K562 (cell line): ENCODE data around the gene RABGAP1L. TPM values are rescaled to one million over a fixed set of nuclear protein-coding genes. Genes with fewer than 3 reads are reported as not detected.

Experiments used
- CREB1 ChIP-seq, 2 experiments: sonication (generic) in 1 of 2; formaldehyde crosslinking in 1 of 2; IDR thresholded peaks; 2 replicates each; pipeline versions ENCODE4 v1.6.1 to v1.8.0; 2012 to 2022; ENCODE audit warnings: inconsistent platforms in 1 of 2, mild to moderate bottlenecking in 1 of 2, missing genetic modification reagents in 1 of 2, moderate library complexity in 1 of 2
- HMGN3 ChIP-seq: IDR thresholded peaks from 2 replicates; pipeline ENCODE4 v1.6.1; 2011; ENCODE audit warnings: borderline replicate concordance, low read depth, mild to moderate bottlenecking, mixed read lengths, low read length; ENCODE audit not compliant: insufficient read length; ENCODE audit errors: extremely low read depth
- HNRNPH1 ChIP-seq: fragments of 200-400 bp; formaldehyde crosslinking; optimal IDR thresholded peaks from 2 replicates; pipeline ENCODE3; 2017; ENCODE audit warnings: low read depth, mild to moderate bottlenecking, low read length, moderate library complexity
- HNRNPUL1 ChIP-seq: fragments of 200-400 bp; formaldehyde crosslinking; IDR thresholded peaks from 2 replicates; pipeline ENCODE4 v1.6.1; 2017; ENCODE audit warnings: low read length
- JUND ChIP-seq, 2 experiments: IDR thresholded peaks; 2 replicates in 1 of 2; 3 replicates in 1 of 2; pipeline ENCODE4 v1.6.1; 2011; ENCODE audit warnings: borderline replicate concordance in 2 of 2, low read depth in 2 of 2, low read length in 2 of 2, improper control_type of control experiment in 1 of 2, missing biosample characterization in 1 of 2, missing genetic modification characterization in 1 of 2, missing genetic modification reagents in 1 of 2
- L3MBTL2 ChIP-seq: fragments of 450-650 bp; IDR thresholded peaks from 2 replicates; pipeline ENCODE4 v1.6.1; 2016; ENCODE audit warnings: mild to moderate bottlenecking, moderate library complexity
- NCOA6 ChIP-seq: fragments of 450-650 bp; IDR thresholded peaks from 2 replicates; pipeline ENCODE4 v1.6.1; 2017; ENCODE audit warnings: mild to moderate bottlenecking
- NR3C1 ChIP-seq: sonication (generic); formaldehyde crosslinking; IDR thresholded peaks from 2 replicates; pipeline ENCODE4 v1.8.1; 2022; ENCODE audit warnings: missing genetic modification reagents
- POLR2AphosphoS5 ChIP-seq: IDR thresholded peaks from 2 replicates; pipeline ENCODE4 v1.6.1; 2011; ENCODE audit warnings: mild to moderate bottlenecking, low read depth, low read length, moderate library complexity; ENCODE audit not compliant: control insufficient read depth, insufficient read depth
- SMARCB1 ChIP-seq: IDR thresholded peaks from 2 replicates; pipeline ENCODE4 v1.6.1; 2011; ENCODE audit warnings: improper control_type of control experiment, low read depth; ENCODE audit not compliant: insufficient read length
- SUPT5H ChIP-seq: fragments of 450-650 bp; IDR thresholded peaks from 2 replicates; pipeline ENCODE4 v1.6.1; 2016
- U2AF2 ChIP-seq: fragments of 200-400 bp; formaldehyde crosslinking; optimal IDR thresholded peaks from 2 replicates; pipeline ENCODE3; 2017; ENCODE audit warnings: low read depth, mild to moderate bottlenecking, low read length
- ZNF197 ChIP-seq: fragments of 200-800 bp; sonication (Bioruptor generic); IDR thresholded peaks from 2 replicates; pipeline ENCODE4 v1.6.1; 2016; ENCODE audit warnings: low read depth, missing genetic modification characterization, missing compliant biosample characterization
- ZNF583 ChIP-seq: fragments of 250-450 bp; sonication (Bioruptor Pico); IDR thresholded peaks from 2 replicates; pipeline ENCODE4 v1.4.0; 2020
- polyA plus RNA-seq, 8 experiments: library from polyadenylated mRNA; depleted of rRNA in 4 of 8; stranded (reverse) in 5 of 8; unstranded in 3 of 8; fragments of >200 nt; fragmentation: Nextera tagmentation in 2 of 8; fragmentation: Illumina TruSeq in 1 of 8; extraction: Ambion mirVana in 2 of 8; extraction: Trizol in 1 of 8; gene quantifications; 2 replicates each; pipeline versions ENCODE4 v1.2.1 to v1.2.3, GENCODE V29; 2011 to 2014; ENCODE audit warnings: inconsistent platforms in 1 of 8, missing spikeins in 1 of 8
- total RNA-seq, 7 experiments: library from RNA; depleted of rRNA in 6 of 7; stranded (reverse); fragments of >200 nt in 6 of 7; fragmentation: Illumina TruSeq in 2 of 7; extraction: Trizol in 2 of 7; gene quantifications; 2 replicates each; pipeline versions ENCODE4 v1.2.1 to v1.2.3, GENCODE V29; 2011 to 2021; ENCODE audit warnings: low replicate concordance in 1 of 7
- TF ChIP-seq, protein P1 (sequence below): sonication (generic); formaldehyde crosslinking; IDR thresholded peaks from 2 replicates; pipeline ENCODE4 v1.8.0; 2022; ENCODE audit warnings: missing genetic modification reagents, mild to moderate bottlenecking, borderline replicate concordance
- TF ChIP-seq, protein P2 (sequence below): fragments of 250-450 bp; sonication (Bioruptor Pico); IDR thresholded peaks from 2 replicates; pipeline ENCODE4 v1.4.0; 2020; ENCODE audit warnings: mild to moderate bottlenecking, moderate library complexity, borderline replicate concordance
- TF ChIP-seq, protein P3 (sequence below): fragments of 450-650 bp; formaldehyde crosslinking; IDR thresholded peaks from 2 replicates; pipeline ENCODE4 v1.4.0; 2022; ENCODE audit warnings: missing genetic modification characterization
- TF ChIP-seq, protein P4 (sequence below): sonication (generic); formaldehyde crosslinking; IDR thresholded peaks from 2 replicates; pipeline ENCODE4 v1.8.1; 2023; ENCODE audit warnings: mild to moderate bottlenecking, missing genetic modification reagents

Gene RABGAP1L
- total and polyA plus RNA-seq, 9 of the 15 experiments (the other 6 are each of a cell fraction or from before 2014, with no cell fraction given), result 16.5 to 44.9 (median 26.7) TPM

DNA sequence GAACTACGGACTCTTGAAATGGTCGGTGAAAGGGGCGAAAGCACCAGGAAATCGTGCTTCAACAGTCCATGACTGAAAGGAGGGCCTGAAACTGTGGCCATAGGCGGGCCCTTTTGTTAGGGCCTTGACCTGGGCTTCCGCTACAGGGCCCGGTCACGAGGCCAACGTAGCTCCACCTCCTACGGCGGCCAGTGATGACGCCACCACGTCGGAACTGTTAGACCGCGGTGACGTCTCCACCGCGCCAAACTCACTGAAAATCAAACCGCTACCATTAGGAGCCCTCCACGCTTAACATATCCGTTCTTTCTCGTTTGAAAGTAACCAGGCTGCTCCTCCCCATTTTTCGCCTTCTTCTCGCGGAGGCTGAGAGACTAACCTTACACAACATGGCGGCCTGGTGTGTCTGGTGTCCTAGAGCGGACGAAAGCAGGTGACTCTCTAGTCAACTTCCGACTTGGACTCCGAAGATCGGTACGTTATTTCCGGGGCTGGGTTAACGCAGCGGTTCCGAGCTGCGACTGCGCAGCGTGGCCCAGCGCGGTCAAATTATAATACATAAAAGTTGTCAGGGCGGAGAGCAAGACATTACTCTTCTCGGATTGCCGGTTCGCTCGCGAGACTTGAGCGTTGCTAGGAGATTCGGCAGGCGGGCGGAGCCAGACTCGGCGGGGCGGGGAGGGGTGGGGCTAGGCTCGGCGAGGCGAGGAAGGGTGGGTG lies 840.1 kb downstream of the RABGAP1L start (continued):
- TF ChIP-seq, protein P1, sequence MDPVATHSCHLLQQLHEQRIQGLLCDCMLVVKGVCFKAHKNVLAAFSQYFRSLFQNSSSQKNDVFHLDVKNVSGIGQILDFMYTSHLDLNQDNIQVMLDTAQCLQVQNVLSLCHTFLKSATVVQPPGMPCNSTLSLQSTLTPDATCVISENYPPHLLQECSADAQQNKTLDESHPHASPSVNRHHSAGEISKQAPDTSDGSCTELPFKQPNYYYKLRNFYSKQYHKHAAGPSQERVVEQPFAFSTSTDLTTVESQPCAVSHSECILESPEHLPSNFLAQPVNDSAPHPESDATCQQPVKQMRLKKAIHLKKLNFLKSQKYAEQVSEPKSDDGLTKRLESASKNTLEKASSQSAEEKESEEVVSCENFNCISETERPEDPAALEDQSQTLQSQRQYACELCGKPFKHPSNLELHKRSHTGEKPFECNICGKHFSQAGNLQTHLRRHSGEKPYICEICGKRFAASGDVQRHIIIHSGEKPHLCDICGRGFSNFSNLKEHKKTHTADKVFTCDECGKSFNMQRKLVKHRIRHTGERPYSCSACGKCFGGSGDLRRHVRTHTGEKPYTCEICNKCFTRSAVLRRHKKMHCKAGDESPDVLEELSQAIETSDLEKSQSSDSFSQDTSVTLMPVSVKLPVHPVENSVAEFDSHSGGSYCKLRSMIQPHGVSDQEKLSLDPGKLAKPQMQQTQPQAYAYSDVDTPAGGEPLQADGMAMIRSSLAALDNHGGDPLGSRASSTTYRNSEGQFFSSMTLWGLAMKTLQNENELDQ (CRISPR knock-in tag), result no peak
- no peak for TF ChIP-seq HNRNPH1
- no peak for TF ChIP-seq NR3C1
- TF ChIP-seq ZNF197 (CRISPR knock-in tag), result 0 out of 2 replicates have a peak, but pooled peaks have one; percentile 1
- peak; percentile 72 for TF ChIP-seq JUND (IDR thresholded peaks at IDR 0.05; ENCODE audit: borderline replicate concordance, low read depth, low read length)
- TF ChIP-seq JUND (tag; IDR thresholded peaks at IDR 0.05; ENCODE audit: borderline replicate concordance, low read depth, low read length), result peak; percentile 76; the same call in 2 of the 3 replicates
- TF ChIP-seq U2AF2, result no peak
- 0 out of 2 replicates have a peak, but pooled peaks have one; percentile 63 for TF ChIP-seq ZNF583
- TF ChIP-seq, protein P2, sequence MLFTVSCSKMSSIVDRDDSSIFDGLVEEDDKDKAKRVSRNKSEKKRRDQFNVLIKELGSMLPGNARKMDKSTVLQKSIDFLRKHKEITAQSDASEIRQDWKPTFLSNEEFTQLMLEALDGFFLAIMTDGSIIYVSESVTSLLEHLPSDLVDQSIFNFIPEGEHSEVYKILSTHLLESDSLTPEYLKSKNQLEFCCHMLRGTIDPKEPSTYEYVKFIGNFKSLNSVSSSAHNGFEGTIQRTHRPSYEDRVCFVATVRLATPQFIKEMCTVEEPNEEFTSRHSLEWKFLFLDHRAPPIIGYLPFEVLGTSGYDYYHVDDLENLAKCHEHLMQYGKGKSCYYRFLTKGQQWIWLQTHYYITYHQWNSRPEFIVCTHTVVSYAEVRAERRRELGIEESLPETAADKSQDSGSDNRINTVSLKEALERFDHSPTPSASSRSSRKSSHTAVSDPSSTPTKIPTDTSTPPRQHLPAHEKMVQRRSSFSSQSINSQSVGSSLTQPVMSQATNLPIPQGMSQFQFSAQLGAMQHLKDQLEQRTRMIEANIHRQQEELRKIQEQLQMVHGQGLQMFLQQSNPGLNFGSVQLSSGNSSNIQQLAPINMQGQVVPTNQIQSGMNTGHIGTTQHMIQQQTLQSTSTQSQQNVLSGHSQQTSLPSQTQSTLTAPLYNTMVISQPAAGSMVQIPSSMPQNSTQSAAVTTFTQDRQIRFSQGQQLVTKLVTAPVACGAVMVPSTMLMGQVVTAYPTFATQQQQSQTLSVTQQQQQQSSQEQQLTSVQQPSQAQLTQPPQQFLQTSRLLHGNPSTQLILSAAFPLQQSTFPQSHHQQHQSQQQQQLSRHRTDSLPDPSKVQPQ (CRISPR knock-in tag), result no peak
- TF ChIP-seq L3MBTL2, result peak; percentile 3
- TF ChIP-seq NCOA6, result peak; percentile 74
- TF ChIP-seq, protein P3, sequence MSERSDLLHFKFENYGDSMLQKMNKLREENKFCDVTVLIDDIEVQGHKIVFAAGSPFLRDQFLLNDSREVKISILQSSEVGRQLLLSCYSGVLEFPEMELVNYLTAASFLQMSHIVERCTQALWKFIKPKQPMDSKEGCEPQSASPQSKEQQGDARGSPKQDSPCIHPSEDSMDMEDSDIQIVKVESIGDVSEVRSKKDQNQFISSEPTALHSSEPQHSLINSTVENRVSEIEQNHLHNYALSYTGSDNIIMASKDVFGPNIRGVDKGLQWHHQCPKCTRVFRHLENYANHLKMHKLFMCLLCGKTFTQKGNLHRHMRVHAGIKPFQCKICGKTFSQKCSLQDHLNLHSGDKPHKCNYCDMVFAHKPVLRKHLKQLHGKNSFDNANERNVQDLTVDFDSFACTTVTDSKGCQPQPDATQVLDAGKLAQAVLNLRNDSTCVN (CRISPR knock-in tag), result 0 out of 2 replicates have a peak, but pooled peaks have one; percentile 35
- no peak for TF ChIP-seq HNRNPUL1
- TF ChIP-seq, protein P4, sequence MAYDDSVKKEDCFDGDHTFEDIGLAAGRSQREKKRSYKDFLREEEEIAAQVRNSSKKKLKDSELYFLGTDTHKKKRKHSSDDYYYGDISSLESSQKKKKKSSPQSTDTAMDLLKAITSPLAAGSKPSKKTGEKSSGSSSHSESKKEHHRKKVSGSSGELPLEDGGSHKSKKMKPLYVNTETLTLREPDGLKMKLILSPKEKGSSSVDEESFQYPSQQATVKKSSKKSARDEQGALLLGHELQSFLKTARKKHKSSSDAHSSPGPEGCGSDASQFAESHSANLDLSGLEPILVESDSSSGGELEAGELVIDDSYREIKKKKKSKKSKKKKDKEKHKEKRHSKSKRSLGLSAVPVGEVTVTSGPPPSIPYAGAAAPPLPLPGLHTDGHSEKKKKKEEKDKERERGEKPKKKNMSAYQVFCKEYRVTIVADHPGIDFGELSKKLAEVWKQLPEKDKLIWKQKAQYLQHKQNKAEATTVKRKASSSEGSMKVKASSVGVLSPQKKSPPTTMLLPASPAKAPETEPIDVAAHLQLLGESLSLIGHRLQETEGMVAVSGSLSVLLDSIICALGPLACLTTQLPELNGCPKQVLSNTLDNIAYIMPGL (CRISPR knock-in tag), result peak; percentile 62; the same call in 1 of the 2 replicates
- TF ChIP-seq CREB1 (IDR thresholded peaks at IDR 0.05), result peak; percentile 99
- peak; percentile 97 for TF ChIP-seq CREB1 (CRISPR knock-in tag; IDR thresholded peaks at IDR 0.05)
- no peak for TF ChIP-seq SMARCB1
- peak; percentile 97 for TF ChIP-seq SUPT5H
- TF ChIP-seq HMGN3, result no peak
- peak; percentile 95 for TF ChIP-seq POLR2AphosphoS5
